ENCODE data around the gene SMTNL2. TPM values are rescaled to one million over a fixed set of nuclear protein-coding genes. Genes with fewer than 3 reads are reported as not detected.

SMTNL2 gene
- total RNA-seq, 1 donor from 2014 or later = 33.4 TPM

- Histone ChIP-seq H3K9me3 (replicated peaks) (no peaks in the 10 kb centered on the region), H3K4me3 (peak overlapping the region; percentile 17), H3K27ac (replicated peaks) (peak overlapping the region; percentile 95), H3K4me1 (peaks cover 68% of the 10 kb centered on the region), H3K36me3 (peaks cover 13% of the 10 kb centered on the region), H3K27me3 (ENCODE audit: low read depth) (no peaks in the 10 kb centered on the region)
- intact Hi-C loops (cut with micrococcal nuclease) = no loop called here
- TF ChIP-seq CTCF (IDR thresholded peaks at IDR 0.05; ENCODE audit: borderline replicate concordance) = no peak
- DNase-seq = peak; percentile 77
These were observed 14.6 kb downstream of the SMTNL2 start for GRCh38 chr17:4598776-4599504.

GRCh38 chr17:4599505-4600281 is 15.4 kb downstream of the SMTNL2 start:
- Histone ChIP-seq H3K4me3 (peak overlapping the region; percentile 17), H3K27me3 (ENCODE audit: low read depth) (no peaks in the 10 kb centered on the region), H3K36me3 (peaks cover 13% of the 10 kb centered on the region), H3K4me1 (peaks cover 75% of the 10 kb centered on the region), H3K27ac (replicated peaks) (peak overlapping the region; percentile 95), H3K9me3 (replicated peaks) (no peaks in the 10 kb centered on the region)
- intact Hi-C loops (cut with micrococcal nuclease) = no loop called here
- DNase-seq = peak; percentile 73
- no peak for TF ChIP-seq CTCF (IDR thresholded peaks at IDR 0.05; ENCODE audit: borderline replicate concordance)

DNA sequence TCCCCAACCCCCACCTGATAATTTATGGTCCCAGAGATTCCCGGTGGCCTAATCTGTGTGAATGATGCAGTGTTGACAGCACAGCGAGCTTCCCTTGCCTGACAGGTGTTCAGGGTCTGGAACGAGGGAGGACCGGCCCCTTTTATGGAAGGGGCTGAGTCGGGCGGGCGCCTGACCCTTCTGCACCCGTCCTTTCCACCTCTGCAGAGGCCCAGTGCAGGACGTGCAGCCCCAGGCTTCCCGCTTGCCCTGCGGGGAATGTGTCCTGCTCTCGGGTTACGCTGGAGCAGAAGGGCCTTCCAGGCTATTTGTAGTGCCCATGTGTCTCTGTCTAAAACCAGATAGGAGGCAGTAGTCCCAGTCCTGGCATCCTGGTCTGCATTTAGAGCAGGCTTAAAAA is 16.2 kb downstream of the SMTNL2 start:
- H3K4me1 ChIP-seq = peaks cover 78% of the 10 kb centered on the region

DNA sequence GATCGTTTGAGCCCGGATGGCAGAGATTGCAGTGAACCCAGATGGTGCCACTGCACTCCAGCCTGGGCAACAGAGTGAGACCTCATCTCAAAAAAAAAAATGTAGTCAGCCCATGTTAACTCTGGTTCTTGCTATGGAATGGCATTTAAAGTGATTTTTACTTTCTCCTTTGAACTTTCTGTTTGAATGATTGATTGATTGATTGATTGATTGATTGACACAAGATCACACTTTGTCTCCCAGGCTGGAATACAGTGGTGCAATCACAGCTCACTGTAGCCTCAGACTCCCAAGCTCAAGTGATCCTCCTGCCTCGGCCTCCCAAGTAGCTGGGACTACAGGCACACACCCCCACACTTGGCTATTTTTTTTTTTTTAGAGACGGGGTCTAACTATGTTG is 17.0 kb downstream of the SMTNL2 start:
- Histone ChIP-seq H3K4me3 (no peak overlapping the region), H3K4me1 (peaks cover 86% of the 10 kb centered on the region)

More for the DNA sequence above, 16.2 kb downstream of the SMTNL2 start:
- intact Hi-C loops (cut with micrococcal nuclease) = no loop called here
- TF ChIP-seq CTCF (IDR thresholded peaks at IDR 0.05; ENCODE audit: borderline replicate concordance) = peak; percentile 33
- Histone ChIP-seq H3K27me3 (ENCODE audit: low read depth) (no peaks in the 10 kb centered on the region), H3K9me3 (replicated peaks) (no peaks in the 10 kb centered on the region), H3K4me3 (peak overlapping the region; percentile 17), H3K27ac (replicated peaks) (peak overlapping the region; percentile 95), H3K36me3 (peaks cover 13% of the 10 kb centered on the region)
- DNase-seq = peak; percentile 77

GRCh38 chr17:4602041-4602440 is 17.7 kb downstream of the SMTNL2 start:
- Histone ChIP-seq H3K36me3 (peaks cover 4% of the 10 kb centered on the region), H3K4me1 (peaks cover 92% of the 10 kb centered on the region), H3K9me3 (replicated peaks) (no peaks in the 10 kb centered on the region), H3K4me3 (no peak overlapping the region), H3K27ac (replicated peaks) (peak overlapping the region; percentile 95), H3K27me3 (ENCODE audit: low read depth) (no peaks in the 10 kb centered on the region)
- intact Hi-C loops (cut with micrococcal nuclease) = no loop called here
- no peak for TF ChIP-seq CTCF (IDR thresholded peaks at IDR 0.05; ENCODE audit: borderline replicate concordance)
- no peak for DNase-seq

More for the DNA sequence above, 17.0 kb downstream of the SMTNL2 start:
- peaks cover 11% of the 10 kb centered on the region for H3K36me3 ChIP-seq
- intact Hi-C loops (cut with micrococcal nuclease) = no loop called here
- H3K27me3 ChIP-seq (ENCODE audit: low read depth) = no peaks in the 10 kb centered on the region
- H3K27ac ChIP-seq (replicated peaks) = peak overlapping the region; percentile 95
- H3K9me3 ChIP-seq (replicated peaks) = no peaks in the 10 kb centered on the region
- TF ChIP-seq CTCF (IDR thresholded peaks at IDR 0.05; ENCODE audit: borderline replicate concordance) = no peak
- no peak for DNase-seq
